Kidney (tissue), 14 donors: ENCODE results near the gene LRRC10. TPM values are rescaled to one million over a fixed set of nuclear protein-coding genes. Genes with fewer than 3 reads are reported as not detected.

Experiments
- DNase-seq, 5 donors: peaks; one replicate each; pipeline ENCODE4 v3.0.0-alpha.2; 2013 to 2020
- FAIRE-seq: peaks from 2 replicates; lab custom pipeline; 2012; peaks lifted over from hg19 to GRCh38; lab: Jason Lieb, UNC
- H3K27ac ChIP-seq, 2 donors: one replicate each; pipeline ENCODE4 v1.7.0; 2013; ENCODE audit warnings: low read depth in 2 of 2, low read length in 2 of 2, inconsistent platforms in 1 of 2
- H3K27me3 ChIP-seq: one replicate; pipeline ENCODE4 v1.7.1; 2013; ENCODE audit warnings: low read length, inconsistent platforms; ENCODE audit not compliant: control insufficient read depth, insufficient read depth
- H3K36me3 ChIP-seq, 3 donors: one replicate each; pipeline versions ENCODE4 v1.7.0 to v1.7.1; 2013; ENCODE audit warnings: low read length in 3 of 3, control low read depth in 1 of 3, inconsistent platforms in 1 of 3; ENCODE audit not compliant: insufficient read depth in 3 of 3, control insufficient read depth in 2 of 3
- H3K4me1 ChIP-seq, 3 donors: one replicate each; pipeline versions ENCODE4 v1.7.0 to v1.7.1; 2013; ENCODE audit warnings: low read length in 3 of 3, inconsistent platforms in 1 of 3, low read depth in 1 of 3; ENCODE audit not compliant: control insufficient read depth in 2 of 3, insufficient read depth in 2 of 3
- H3K4me3 ChIP-seq, 3 donors: one replicate each; pipeline versions ENCODE4 v1.7.0 to v1.8.1; 2013; ENCODE audit warnings: low read length in 3 of 3, control low read depth in 1 of 3, inconsistent platforms in 1 of 3
- H3K9ac ChIP-seq, 3 donors: one replicate each; pipeline versions ENCODE4 v1.7.0 to v1.7.1; 2013; ENCODE audit warnings: low read length in 3 of 3, control low read depth in 1 of 3, inconsistent platforms in 1 of 3
- H3K9me3 ChIP-seq, 3 donors: one replicate each; pipeline versions ENCODE4 v1.7.0 to v1.7.1; 2013; ENCODE audit warnings: low read length in 3 of 3, control low read depth in 1 of 3, inconsistent platforms in 1 of 3; ENCODE audit not compliant: control insufficient read depth in 2 of 3, insufficient read depth in 1 of 3
- intact Hi-C: fragments of 100-400 bp; cut with DNase I; formaldehyde crosslinking; loops from one replicate; pipeline ENCODE4 v1.11.1; 2022
- polyA plus RNA-seq: library from polyadenylated mRNA; stranded (reverse); fragments of 350-450 nt; fragmentation: Illumina TruSeq; extraction: RNeasy Lipid Tissue Mini Kit (QIAGEN cat#74804); gene quantifications from one replicate; pipeline ENCODE4 v1.2.3, GENCODE V29; 2014; ENCODE audit warnings: low read depth, low replicate concordance; ENCODE audit not compliant: insufficient read depth
- total RNA-seq: library from RNA; stranded (reverse); fragmentation: NEBNext Ultra II Directional; extraction: Animal tissue kit (Norgen Biotek cat#: 25700); gene quantifications from one replicate; pipeline ENCODE4 v1.2.1, GENCODE V29; 2021
- TF ChIP-seq, protein P1 (sequence below): IDR thresholded peaks from 3 replicates; pipeline ENCODE4 v1.5.1; 2012; ENCODE audit warnings: mild to moderate bottlenecking, moderate library complexity, borderline replicate concordance; ENCODE audit not compliant: insufficient read depth; ENCODE audit errors: extremely low read depth
- donor health status: control.
- donor health status: control.
- donor health status: control.
- donor health status: control.
- donor health status: control.
- donor health status: DM: yes; HTN: yes; CAD: no.
- donor health status: Normal renal cell carcinoma (clear cell type).

Gene LRRC10
- total and polyA plus RNA-seq, 2 donors from 2014 or later, result not detected

DNA sequence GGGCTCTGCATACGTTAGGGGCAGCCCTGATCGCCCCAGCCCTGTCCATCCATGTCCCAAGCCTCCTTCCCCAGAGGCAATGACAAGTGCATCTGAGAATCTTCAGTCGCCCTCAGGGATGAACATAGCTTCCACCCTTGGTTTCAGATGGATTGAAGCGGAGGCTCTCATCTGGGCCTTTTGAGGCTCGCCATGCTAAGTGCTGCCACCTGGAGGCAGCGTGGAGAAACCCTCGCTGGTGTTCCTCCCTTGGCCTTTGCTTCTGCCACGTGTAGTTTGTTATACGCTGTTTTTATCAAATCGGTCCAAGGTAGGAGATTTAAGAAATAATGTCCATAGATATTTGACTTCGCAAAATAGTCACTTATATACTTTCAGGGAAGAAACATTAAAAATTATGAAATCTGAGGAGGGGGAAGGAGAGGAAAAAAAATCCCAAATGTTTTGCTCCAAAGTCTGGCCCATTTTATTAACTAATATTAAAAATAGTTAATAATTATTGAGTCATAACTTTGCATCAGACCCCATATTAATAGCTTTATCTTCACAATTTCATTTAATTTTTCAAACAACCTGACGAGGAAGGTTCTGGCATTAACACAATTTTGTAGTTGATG lies 28.8 kb upstream of the LRRC10 start:
- intact Hi-C loops, result no loop called here
- Histone ChIP-seq H3K4me3 (no peak overlapping the region), H3K9me3 (no peaks in the 10 kb centered on the region), H3K27me3 (no peaks in the 10 kb centered on the region), H3K36me3 (no peaks in the 10 kb centered on the region), H3K27ac (no peak overlapping the region), H3K4me1 (no peaks in the 10 kb centered on the region), H3K9ac (no peak overlapping the region)
- FAIRE-seq (no peak), DNase-seq (peak; percentile 56 to 82 (median 69))
- TF ChIP-seq, protein P1, sequence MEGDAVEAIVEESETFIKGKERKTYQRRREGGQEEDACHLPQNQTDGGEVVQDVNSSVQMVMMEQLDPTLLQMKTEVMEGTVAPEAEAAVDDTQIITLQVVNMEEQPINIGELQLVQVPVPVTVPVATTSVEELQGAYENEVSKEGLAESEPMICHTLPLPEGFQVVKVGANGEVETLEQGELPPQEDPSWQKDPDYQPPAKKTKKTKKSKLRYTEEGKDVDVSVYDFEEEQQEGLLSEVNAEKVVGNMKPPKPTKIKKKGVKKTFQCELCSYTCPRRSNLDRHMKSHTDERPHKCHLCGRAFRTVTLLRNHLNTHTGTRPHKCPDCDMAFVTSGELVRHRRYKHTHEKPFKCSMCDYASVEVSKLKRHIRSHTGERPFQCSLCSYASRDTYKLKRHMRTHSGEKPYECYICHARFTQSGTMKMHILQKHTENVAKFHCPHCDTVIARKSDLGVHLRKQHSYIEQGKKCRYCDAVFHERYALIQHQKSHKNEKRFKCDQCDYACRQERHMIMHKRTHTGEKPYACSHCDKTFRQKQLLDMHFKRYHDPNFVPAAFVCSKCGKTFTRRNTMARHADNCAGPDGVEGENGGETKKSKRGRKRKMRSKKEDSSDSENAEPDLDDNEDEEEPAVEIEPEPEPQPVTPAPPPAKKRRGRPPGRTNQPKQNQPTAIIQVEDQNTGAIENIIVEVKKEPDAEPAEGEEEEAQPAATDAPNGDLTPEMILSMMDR, result peak; percentile 73

DNA sequence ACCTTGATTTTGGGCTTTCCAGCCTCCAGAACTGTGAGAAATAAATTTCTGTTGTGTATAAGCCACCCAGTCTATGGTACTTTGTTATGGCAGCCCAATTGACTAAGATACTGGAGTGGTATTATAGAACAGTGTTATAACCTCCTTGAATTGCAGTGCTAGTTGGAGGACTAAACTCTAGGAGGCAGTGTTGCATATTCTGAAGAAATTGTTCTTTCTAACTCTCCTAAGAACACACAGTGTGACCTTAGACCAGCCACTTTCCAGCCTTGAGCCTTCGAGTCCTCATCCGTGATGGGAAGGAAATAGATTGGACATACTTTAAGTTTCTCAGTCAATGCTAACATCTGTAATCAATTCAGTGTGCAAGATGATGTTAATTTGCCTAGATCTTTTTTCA lies 22.4 kb upstream of the LRRC10 start:
- FAIRE-seq (no peak), DNase-seq (no peak)
- Histone ChIP-seq H3K4me1 (no peaks in the 10 kb centered on the region), H3K27me3 (no peaks in the 10 kb centered on the region), H3K4me3 (no peak overlapping the region), H3K9ac (no peak overlapping the region), H3K27ac (no peak overlapping the region), H3K36me3 (no peaks in the 10 kb centered on the region), H3K9me3 (no peaks in the 10 kb centered on the region)
- TF ChIP-seq, protein P1, result no peak
- intact Hi-C loops, result no loop called here

DNA sequence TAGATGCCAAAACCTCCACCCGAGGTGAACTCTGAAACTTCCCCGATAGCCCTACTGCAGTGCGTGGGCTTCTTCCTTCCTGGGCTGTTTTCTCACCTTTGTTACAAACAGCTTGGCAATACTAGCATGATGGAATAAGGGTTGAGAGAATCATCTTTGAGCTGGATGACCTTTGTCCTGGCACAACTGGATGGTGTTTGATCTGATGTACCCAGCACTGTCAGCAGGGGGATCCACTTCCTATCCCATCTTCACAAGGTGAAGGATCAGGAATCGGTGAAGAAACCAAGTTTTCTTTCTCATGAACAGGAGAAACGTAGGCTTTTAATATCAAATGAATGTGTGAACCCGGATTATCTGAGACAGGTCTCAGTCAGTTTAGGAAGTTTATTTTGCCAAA lies 19.5 kb upstream of the LRRC10 start:
- Histone ChIP-seq H3K27me3 (no peaks in the 10 kb centered on the region), H3K4me1 (no peaks in the 10 kb centered on the region), H3K9me3 (no peaks in the 10 kb centered on the region), H3K36me3 (no peaks in the 10 kb centered on the region), H3K9ac (no peak overlapping the region), H3K4me3 (no peak overlapping the region), H3K27ac (no peak overlapping the region)
- no peak for DNase-seq
- TF ChIP-seq, protein P1, result no peak
- intact Hi-C loops, result no loop called here
- FAIRE-seq, result no peak

DNA sequence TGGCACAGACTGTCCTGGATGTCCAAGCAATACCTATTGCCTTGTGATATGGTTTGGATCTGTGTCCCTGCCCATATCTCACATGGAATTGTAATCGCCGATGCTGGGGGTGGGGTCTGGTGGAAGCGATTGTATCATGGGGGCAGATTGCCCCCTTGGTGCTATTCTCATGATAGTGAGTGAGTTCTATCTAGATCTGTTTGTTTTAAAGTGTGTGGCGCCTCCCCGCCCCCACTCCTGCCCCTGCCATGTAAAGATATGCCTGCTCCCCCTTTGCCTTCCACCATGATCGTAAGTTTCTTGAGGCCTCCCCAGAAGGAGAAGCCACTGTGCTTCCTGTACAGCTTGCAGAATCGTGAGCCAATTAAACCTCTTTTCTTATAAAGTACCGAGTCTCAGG lies 16.8 kb upstream of the LRRC10 start:
- Histone ChIP-seq H3K27ac (no peak overlapping the region), H3K4me1 (no peaks in the 10 kb centered on the region), H3K27me3 (no peaks in the 10 kb centered on the region), H3K4me3 (no peak overlapping the region), H3K9ac (no peak overlapping the region), H3K9me3 (no peaks in the 10 kb centered on the region), H3K36me3 (no peaks in the 10 kb centered on the region)
- TF ChIP-seq, protein P1, result no peak
- intact Hi-C loops, result no loop called here
- DNase-seq (no peak), FAIRE-seq (no peak)
